HCT116 (cell line): ENCODE measurements around the gene KCNK16.

Experiments used
- CTCF ChIP-seq, 3 experiments: fragments of 200-600 bp in 1 of 3; sonication (generic) in 1 of 3; IDR thresholded peaks in 2 of 3; conservative IDR thresholded peaks in 1 of 3; 2 replicates each; pipeline ENCODE4 v1.5.1; 2012 to 2017; ENCODE audit warnings: low read depth in 2 of 3, low read length in 2 of 3, antibody characterized with exemption in 1 of 3, borderline replicate concordance in 1 of 3, control low read depth in 1 of 3, mild to moderate bottlenecking in 1 of 3, mixed read lengths in 1 of 3, mixed run types in 1 of 3, moderate library complexity in 1 of 3; ENCODE audit not compliant: insufficient read depth in 1 of 3
- EZH2 ChIP-seq: fragments of 200-600 bp; sonication (generic); IDR thresholded peaks from 2 replicates; pipeline ENCODE4 v1.6.1; 2017; ENCODE audit warnings: antibody characterized with exemption, mixed run types
- EZH2phosphoT487 ChIP-seq: fragments of 200-600 bp; IDR thresholded peaks from 2 replicates; pipeline ENCODE4 v1.6.1; 2018; ENCODE audit warnings: antibody characterized with exemption, borderline replicate concordance
- FOSL1 ChIP-seq: IDR thresholded peaks from 2 replicates; pipeline ENCODE4 v1.6.1; 2012; ENCODE audit warnings: low read depth
- JUND ChIP-seq: IDR thresholded peaks from 2 replicates; pipeline ENCODE4 v1.6.1; 2012
- MAX ChIP-seq: IDR thresholded peaks from 2 replicates; pipeline ENCODE4 v1.6.1; 2012
- POLR2A ChIP-seq: IDR thresholded peaks from 2 replicates; pipeline ENCODE4 v1.7.0; 2011; ENCODE audit warnings: borderline replicate concordance; ENCODE audit not compliant: insufficient read depth, insufficient read length; ENCODE audit errors: extremely low read depth
- POLR2AphosphoS5 ChIP-seq: IDR thresholded peaks from 2 replicates; pipeline ENCODE4 v1.6.1; 2011; ENCODE audit warnings: mild to moderate bottlenecking, low read depth, low read length, moderate library complexity
- RAD21 ChIP-seq: IDR thresholded peaks from 2 replicates; pipeline ENCODE4 v1.6.1; 2012; ENCODE audit warnings: low read depth, mild to moderate bottlenecking
- SP1 ChIP-seq: IDR thresholded peaks from 2 replicates; pipeline ENCODE4 v1.6.1; 2012; ENCODE audit warnings: low read depth
- TCF7L2 ChIP-seq: IDR thresholded peaks from 2 replicates; pipeline ENCODE4 v1.7.0; 2011; ENCODE audit warnings: borderline replicate concordance, inconsistent platforms; ENCODE audit not compliant: insufficient read depth, insufficient read length; ENCODE audit errors: extremely low read depth
- YY1 ChIP-seq: IDR thresholded peaks from 2 replicates; pipeline ENCODE4 v1.6.1; 2011; ENCODE audit warnings: low read length, low read depth, moderate library complexity, mild to moderate bottlenecking; ENCODE audit not compliant: insufficient replicate concordance; ENCODE audit errors: extremely low read depth
- ZNF274 ChIP-seq: fragments of 200-500 bp; sonication (Bioruptor generic); IDR thresholded peaks from 2 replicates; pipeline ENCODE4 v1.6.1; 2014; ENCODE audit warnings: mild to moderate bottlenecking, low read depth, low read length, inconsistent platforms
- TF ChIP-seq, protein P1 (sequence below): IDR thresholded peaks from 2 replicates; pipeline ENCODE4 v1.6.1; 2012; ENCODE audit warnings: low read depth

DNA sequence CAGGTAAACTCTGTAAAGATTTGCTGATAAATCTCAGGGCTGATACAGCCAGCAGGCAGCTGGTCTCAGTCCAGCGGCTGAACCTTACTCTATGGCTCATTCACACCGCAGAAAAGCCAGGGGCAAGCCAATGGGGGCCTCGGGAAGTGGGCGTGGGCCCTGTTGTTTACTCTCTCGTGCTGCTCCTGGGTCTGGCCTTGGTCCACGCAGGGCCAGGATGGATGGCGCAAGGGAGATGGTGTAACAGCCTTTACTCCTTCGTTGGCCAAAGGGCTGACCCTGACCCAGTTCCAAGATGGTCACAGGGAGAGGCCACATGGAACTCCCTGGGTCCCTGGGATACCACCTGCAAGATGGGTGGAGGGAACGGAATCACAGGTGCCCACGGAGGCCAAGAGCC, 24.4 kb downstream of the KCNK16 start:
- no peak for TF ChIP-seq POLR2A
- TF ChIP-seq CTCF (IDR thresholded peaks at IDR 0.05 in 2 of 3, conservative IDR thresholded peaks at IDR 0.05 in 1 of 3; ENCODE audit: borderline replicate concordance in 1 of 3, insufficient read depth in 1 of 3, low read depth in 2 of 3, low read length in 2 of 3): no peak
- TF ChIP-seq POLR2AphosphoS5: no peak
- no peak for TF ChIP-seq YY1
- TF ChIP-seq ZNF274: no peak
- no peak for TF ChIP-seq EZH2phosphoT487
- TF ChIP-seq, protein P1, sequence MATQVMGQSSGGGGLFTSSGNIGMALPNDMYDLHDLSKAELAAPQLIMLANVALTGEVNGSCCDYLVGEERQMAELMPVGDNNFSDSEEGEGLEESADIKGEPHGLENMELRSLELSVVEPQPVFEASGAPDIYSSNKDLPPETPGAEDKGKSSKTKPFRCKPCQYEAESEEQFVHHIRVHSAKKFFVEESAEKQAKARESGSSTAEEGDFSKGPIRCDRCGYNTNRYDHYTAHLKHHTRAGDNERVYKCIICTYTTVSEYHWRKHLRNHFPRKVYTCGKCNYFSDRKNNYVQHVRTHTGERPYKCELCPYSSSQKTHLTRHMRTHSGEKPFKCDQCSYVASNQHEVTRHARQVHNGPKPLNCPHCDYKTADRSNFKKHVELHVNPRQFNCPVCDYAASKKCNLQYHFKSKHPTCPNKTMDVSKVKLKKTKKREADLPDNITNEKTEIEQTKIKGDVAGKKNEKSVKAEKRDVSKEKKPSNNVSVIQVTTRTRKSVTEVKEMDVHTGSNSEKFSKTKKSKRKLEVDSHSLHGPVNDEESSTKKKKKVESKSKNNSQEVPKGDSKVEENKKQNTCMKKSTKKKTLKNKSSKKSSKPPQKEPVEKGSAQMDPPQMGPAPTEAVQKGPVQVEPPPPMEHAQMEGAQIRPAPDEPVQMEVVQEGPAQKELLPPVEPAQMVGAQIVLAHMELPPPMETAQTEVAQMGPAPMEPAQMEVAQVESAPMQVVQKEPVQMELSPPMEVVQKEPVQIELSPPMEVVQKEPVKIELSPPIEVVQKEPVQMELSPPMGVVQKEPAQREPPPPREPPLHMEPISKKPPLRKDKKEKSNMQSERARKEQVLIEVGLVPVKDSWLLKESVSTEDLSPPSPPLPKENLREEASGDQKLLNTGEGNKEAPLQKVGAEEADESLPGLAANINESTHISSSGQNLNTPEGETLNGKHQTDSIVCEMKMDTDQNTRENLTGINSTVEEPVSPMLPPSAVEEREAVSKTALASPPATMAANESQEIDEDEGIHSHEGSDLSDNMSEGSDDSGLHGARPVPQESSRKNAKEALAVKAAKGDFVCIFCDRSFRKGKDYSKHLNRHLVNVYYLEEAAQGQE: no peak
- TF ChIP-seq FOSL1: no peak
- no peak for TF ChIP-seq TCF7L2
- TF ChIP-seq EZH2: no peak
- no peak for TF ChIP-seq SP1
- TF ChIP-seq MAX: no peak
- TF ChIP-seq JUND: no peak
- no peak for TF ChIP-seq RAD21
